CD4-positive, alpha-beta memory T cell (primary cell): ENCODE results near the gene ARFGAP1. TPM values are rescaled to one million over a fixed set of nuclear protein-coding genes. Genes with fewer than 3 reads are reported as not detected.

Source experiments
- CTCF ChIA-PET: fragments of 350-600 bp; sonication (Branson Sonifier 250); formaldehyde crosslinking; loops from one replicate; lab custom pipeline; 2021; ENCODE audit warnings: inconsistent platforms; ENCODE audit not compliant: partially characterized antibody; lab: Charles Lee
- POLR2A ChIA-PET: fragments of 350-600 bp; sonication (Branson Sonifier 250); formaldehyde crosslinking; loops from one replicate; lab custom pipeline; 2021; ENCODE audit not compliant: partially characterized antibody; lab: Charles Lee
- DNase-seq, 5 donors: peaks; one replicate each; pipeline versions ENCODE4 v3.0.0 to v3.0.0-alpha.2; 2020 to 2022; ENCODE audit warnings: mixed read lengths in 1 of 5
- H3K27ac ChIP-seq: one replicate; pipeline ENCODE4 v1.7.0; 2013; ENCODE audit warnings: low read depth, low read length
- H3K27me3 ChIP-seq: 2 replicates; pipeline ENCODE4 v1.7.0; 2013; ENCODE audit warnings: mild to moderate bottlenecking, low read length, moderate library complexity; ENCODE audit not compliant: insufficient read depth
- H3K36me3 ChIP-seq: 2 replicates; pipeline ENCODE4 v1.7.0; 2013; ENCODE audit warnings: mild to moderate bottlenecking, low read length, moderate library complexity; ENCODE audit not compliant: insufficient read depth
- H3K4me1 ChIP-seq: 2 replicates; pipeline ENCODE4 v1.7.0; 2013; ENCODE audit warnings: mild to moderate bottlenecking, low read length, moderate library complexity; ENCODE audit not compliant: insufficient read depth
- H3K4me3 ChIP-seq, 2 donors: one replicate each; pipeline ENCODE4 v1.7.0; 2013; ENCODE audit warnings: low read length in 2 of 2, mild to moderate bottlenecking in 1 of 2
- H3K9me3 ChIP-seq, 2 donors: one replicate each; pipeline ENCODE4 v1.7.0; 2013; ENCODE audit warnings: low read length in 2 of 2, control low read depth in 1 of 2; ENCODE audit not compliant: control insufficient read depth in 1 of 2
- H3K27ac Mint-ChIP-seq, 7 donors: one replicate each; pipeline ENCODE4 v1.8.0; 2020 to 2021; ENCODE audit warnings: mixed read lengths in 7 of 7, mild to moderate bottlenecking in 6 of 7, inconsistent platforms in 3 of 7, moderate library complexity in 3 of 7
- H3K27me3 Mint-ChIP-seq, 2 donors: one replicate each; pipeline ENCODE4 v1.8.0; 2020 to 2021; ENCODE audit warnings: mixed read lengths in 2 of 2
- H3K36me3 Mint-ChIP-seq, 2 donors: one replicate each; pipeline ENCODE4 v1.8.0; 2020 to 2021; ENCODE audit warnings: mixed read lengths in 2 of 2, inconsistent platforms in 1 of 2, mild to moderate bottlenecking in 1 of 2
- H3K4me1 Mint-ChIP-seq, 4 donors: one replicate each; pipeline ENCODE4 v1.8.0; 2020 to 2021; ENCODE audit warnings: mixed read lengths in 4 of 4, mild to moderate bottlenecking in 1 of 4
- H3K4me3 Mint-ChIP-seq, 8 donors: one replicate each; pipeline ENCODE4 v1.8.0; 2020 to 2021; ENCODE audit warnings: mixed read lengths in 8 of 8, mild to moderate bottlenecking in 7 of 8, moderate library complexity in 6 of 8, inconsistent platforms in 3 of 8
- H3K9me3 Mint-ChIP-seq, 8 donors: one replicate each; pipeline ENCODE4 v1.8.0; 2020 to 2021; ENCODE audit warnings: mixed read lengths in 8 of 8, mild to moderate bottlenecking in 5 of 8, inconsistent platforms in 3 of 8, moderate library complexity in 1 of 8
- intact Hi-C: fragments of 100-400 bp; cut with micrococcal nuclease; formaldehyde crosslinking; loops from one replicate; pipeline ENCODE4 v1.15.1; 2023
- polyA plus RNA-seq, 2 donors: library from polyadenylated mRNA; unstranded; fragments of 300-500 nt; fragmentation: Illumina TruSeq; gene quantifications; one replicate each; pipeline ENCODE4 v1.2.3, GENCODE V29; 2021
- total RNA-seq, 2 experiments: library from RNA; stranded (reverse); gene quantifications; one replicate each; pipeline ENCODE4 v1.2.3, GENCODE V29; 2021

ARFGAP1 gene
- total and polyA plus RNA-seq, 4 experiments from 2014 or later, result 11.5 to 120 (median 69.4) TPM

DNA sequence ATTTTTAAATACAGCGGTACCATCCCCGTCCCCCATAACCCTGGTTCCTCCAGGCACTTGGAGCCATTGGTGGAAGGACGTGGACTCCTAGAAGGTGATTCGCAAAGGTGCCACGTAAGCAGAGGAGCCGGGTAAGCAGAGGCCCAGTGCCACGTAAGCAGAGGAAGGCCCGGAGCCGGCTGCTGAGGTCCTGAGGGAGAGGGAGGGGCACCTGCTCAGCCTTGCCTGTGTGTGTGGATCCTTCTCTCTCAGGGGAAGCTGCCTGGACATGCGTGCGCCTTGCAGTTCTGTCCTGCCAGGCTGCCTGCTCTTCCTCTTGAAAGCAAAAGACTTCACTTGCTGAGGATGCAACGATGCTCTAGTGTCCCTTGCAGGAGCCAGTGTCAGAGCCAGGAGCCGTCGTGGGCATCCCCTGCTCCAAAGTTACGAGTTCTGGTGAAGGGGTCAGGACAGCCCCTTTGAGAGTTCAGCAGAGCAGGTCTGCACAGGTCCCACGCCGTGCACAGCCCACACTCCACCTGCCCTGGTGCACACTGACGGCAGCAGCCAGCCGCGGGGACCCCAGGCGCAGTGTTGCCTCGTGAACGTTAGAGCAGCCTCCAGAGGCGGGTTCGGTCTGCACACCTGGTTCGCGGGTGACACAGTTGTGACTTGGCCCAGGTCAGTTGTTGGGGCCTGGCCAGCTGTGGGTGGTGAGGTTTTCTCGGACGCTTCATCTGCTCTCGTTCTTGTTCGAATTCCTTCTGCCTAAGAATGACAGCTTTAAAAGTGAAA is 16.5 kb upstream of the ARFGAP1 start:
- intact Hi-C loops, result no loop called here
- Histone ChIP-seq H3K27ac (no peak overlapping the region), H3K36me3 (no peaks in the 10 kb centered on the region), H3K9me3 (no peaks in the 10 kb centered on the region), H3K4me1 (peaks cover 8% of the 10 kb centered on the region), H3K4me3 (no peak overlapping the region), H3K27me3 (peaks cover 19% of the 10 kb centered on the region)
- H3K36me3 Mint-ChIP-seq, result no peaks in the 10 kb centered on the region
- H3K9me3 Mint-ChIP-seq, result peaks cover 0 to 4% (median 0%) of the 10 kb centered on the region in 8 donors
- CTCF ChIA-PET, result interaction anchor here (0.8 kb wide), 1 partner anchor 467 kb away, joined by 3 read pairs; no protein-coding TSS in a partner anchor
- peaks cover 31 to 38% of the 10 kb centered on the region in 2 donors for H3K27me3 Mint-ChIP-seq
- no peak overlapping the region for H3K4me3 Mint-ChIP-seq
- POLR2A ChIA-PET, result no interaction called here
- H3K27ac Mint-ChIP-seq, result no peak overlapping the region
- H3K4me1 Mint-ChIP-seq, result peaks cover 7 to 13% (median 9%) of the 10 kb centered on the region in 4 donors
- DNase-seq, result no peak

DNA sequence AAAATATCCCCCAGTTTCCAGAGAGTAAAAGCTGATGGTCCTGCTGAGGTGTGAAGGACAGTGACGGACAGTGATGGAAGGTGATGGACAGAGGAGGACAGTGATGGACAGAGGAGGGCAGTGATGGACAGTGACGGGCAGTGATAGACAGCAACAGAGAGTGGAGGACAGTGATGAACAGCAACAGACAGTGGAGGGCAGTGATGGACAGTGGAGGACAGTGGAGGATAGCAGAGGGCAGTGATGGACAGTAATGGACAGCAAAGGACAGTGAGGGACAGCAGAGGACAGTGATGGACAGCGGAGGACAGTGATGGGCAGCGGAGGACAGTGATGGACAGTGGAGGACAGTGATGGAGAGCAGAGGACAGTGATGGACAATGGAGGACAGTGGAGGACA is 15.7 kb upstream of the ARFGAP1 start:
- H3K27me3 Mint-ChIP-seq, result peaks cover 33 to 34% of the 10 kb centered on the region in 2 donors
- Histone ChIP-seq H3K4me1 (peaks cover 8% of the 10 kb centered on the region), H3K27ac (no peak overlapping the region), H3K36me3 (no peaks in the 10 kb centered on the region), H3K27me3 (peaks cover 19% of the 10 kb centered on the region), H3K4me3 (no peak overlapping the region), H3K9me3 (no peaks in the 10 kb centered on the region)
- H3K4me3 Mint-ChIP-seq, result peak overlapping the region in 1 of 8 donors; percentile 50
- DNase-seq, result no peak
- H3K27ac Mint-ChIP-seq, result no peak overlapping the region
- ChIA-PET CTCF (no interaction called here), POLR2A (no interaction called here)
- intact Hi-C loops, result no loop called here
- H3K9me3 Mint-ChIP-seq, result peaks cover 0 to 4% (median 0%) of the 10 kb centered on the region in 8 donors
- H3K36me3 Mint-ChIP-seq, result no peaks in the 10 kb centered on the region
- H3K4me1 Mint-ChIP-seq, result peaks cover 7 to 13% (median 9%) of the 10 kb centered on the region in 4 donors

DNA sequence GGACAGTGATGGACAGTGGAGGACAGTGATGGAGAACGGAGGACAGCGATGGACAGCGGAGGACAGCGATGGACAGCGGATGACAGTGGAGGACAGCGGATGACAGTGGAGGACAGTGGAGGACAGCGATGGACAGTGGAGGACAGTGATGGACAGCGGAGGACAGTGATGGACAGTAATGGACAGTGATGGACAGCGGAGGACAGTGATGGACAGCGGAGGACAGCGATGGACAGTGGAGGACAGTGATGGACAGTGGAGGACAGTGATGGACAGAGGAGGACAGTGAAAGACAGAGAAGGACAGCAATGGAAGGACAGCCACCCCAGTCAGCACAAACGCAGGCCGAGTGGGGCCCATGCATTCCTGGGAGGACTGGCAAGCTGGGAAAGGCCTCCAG is 15.0 kb upstream of the ARFGAP1 start:
- H3K4me3 Mint-ChIP-seq, result no peak overlapping the region
- H3K27ac Mint-ChIP-seq, result no peak overlapping the region
- H3K4me1 Mint-ChIP-seq, result peaks cover 6 to 12% (median 12%) of the 10 kb centered on the region in 4 donors
- peaks cover 28 to 30% of the 10 kb centered on the region in 2 donors for H3K27me3 Mint-ChIP-seq
- H3K36me3 Mint-ChIP-seq, result no peaks in the 10 kb centered on the region
- Histone ChIP-seq H3K36me3 (no peaks in the 10 kb centered on the region), H3K9me3 (no peaks in the 10 kb centered on the region), H3K4me1 (peaks cover 8% of the 10 kb centered on the region), H3K4me3 (no peak overlapping the region), H3K27me3 (peaks cover 16% of the 10 kb centered on the region), H3K27ac (no peak overlapping the region)
- ChIA-PET POLR2A (no interaction called here), CTCF (interaction anchor here (2.1 kb wide), 1 partner anchor 34 kb away, joined by 6 read pairs; no protein-coding TSS in a partner anchor)
- DNase-seq, result no peak
- H3K9me3 Mint-ChIP-seq, result peaks cover 0 to 3% (median 0%) of the 10 kb centered on the region in 8 donors
- intact Hi-C loops, result no loop called here

DNA sequence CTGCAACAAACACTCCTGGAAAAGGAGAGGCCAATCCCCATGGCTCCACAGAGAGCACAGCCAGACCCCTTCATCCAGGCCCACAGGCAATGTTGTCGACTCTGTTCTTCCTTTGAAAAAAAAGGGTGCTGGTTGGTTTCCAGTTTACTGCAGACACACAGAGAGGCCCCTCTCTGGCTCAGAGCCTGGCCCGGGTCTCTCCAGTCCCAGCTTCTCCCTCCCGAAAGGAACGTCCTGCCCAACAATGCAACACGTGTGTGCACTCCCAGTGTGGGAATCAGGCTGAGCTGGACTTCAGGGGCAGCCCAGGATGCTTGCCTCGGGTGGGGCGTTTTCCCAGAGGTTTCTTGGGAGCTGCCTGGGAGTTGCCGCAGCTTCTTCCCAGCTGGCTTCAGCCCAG is 13.8 kb upstream of the ARFGAP1 start:
- H3K36me3 ChIP-seq, result no peaks in the 10 kb centered on the region
- Mint-ChIP-seq H3K4me3 (no peak overlapping the region), H3K27me3 (peaks cover 23 to 28% of the 10 kb centered on the region in 2 donors), H3K27ac (no peak overlapping the region), H3K4me1 (peaks cover 3 to 7% (median 6%) of the 10 kb centered on the region in 4 donors), H3K36me3 (no peaks in the 10 kb centered on the region), H3K9me3 (no peaks in the 10 kb centered on the region)
- CTCF ChIA-PET, result interaction anchor here (2.1 kb wide), 1 partner anchor 35 kb away, joined by 6 read pairs; no protein-coding TSS in a partner anchor
- intact Hi-C loops, result no loop called here
- POLR2A ChIA-PET, result no interaction called here
- no peak overlapping the region for H3K27ac ChIP-seq
- H3K27me3 ChIP-seq, result peaks cover 8% of the 10 kb centered on the region
- no peaks in the 10 kb centered on the region for H3K4me1 ChIP-seq
- no peak for DNase-seq
- no peak overlapping the region for H3K4me3 ChIP-seq
- H3K9me3 ChIP-seq, result no peaks in the 10 kb centered on the region

DNA sequence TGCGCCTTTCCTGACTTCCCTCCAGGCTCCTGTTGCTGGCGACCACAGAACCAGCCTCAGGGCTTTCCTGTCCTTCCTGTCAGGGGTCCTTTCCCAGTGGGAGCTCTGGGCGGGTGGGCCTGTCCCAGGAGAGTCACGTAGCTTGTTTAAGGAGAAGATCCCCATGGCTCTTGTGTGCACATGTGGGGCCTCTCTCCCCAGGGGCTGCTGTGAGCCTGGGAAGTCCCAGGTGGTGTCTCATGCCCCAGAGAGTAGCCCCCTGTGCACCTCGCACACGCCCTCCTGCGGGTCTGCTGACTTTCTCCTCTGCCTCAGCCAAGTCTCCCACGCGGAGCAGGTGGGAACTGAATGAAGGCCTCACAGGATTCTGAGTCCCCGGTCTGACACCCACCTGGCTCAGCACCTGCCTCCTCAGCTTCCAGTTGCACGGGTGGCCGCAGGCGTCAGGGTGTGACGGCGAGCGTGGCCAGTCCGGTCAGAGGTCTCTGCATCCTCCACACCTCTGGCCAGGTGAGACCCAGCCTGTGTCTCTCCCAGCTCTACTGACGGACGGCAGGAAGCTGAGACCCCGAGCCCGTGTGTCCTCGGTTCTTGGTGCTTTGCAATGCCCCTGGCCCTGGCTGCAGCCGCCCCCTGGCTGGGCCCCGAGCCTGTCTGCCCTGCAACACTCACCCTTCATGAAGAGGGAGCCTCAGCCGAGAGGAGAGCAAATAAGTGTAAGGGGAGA is 12.7 kb upstream of the ARFGAP1 start:
- peak overlapping the region in 1 of 7 donors; percentile 50 for H3K27ac Mint-ChIP-seq
- POLR2A ChIA-PET, result no interaction called here
- H3K4me1 ChIP-seq, result no peaks in the 10 kb centered on the region
- CTCF ChIA-PET, result interaction anchor here (1.1 to 2.1 kb wide), 2 partner anchors 36 kb away, joined by 3 to 6 read pairs; no protein-coding TSS in a partner anchor
- no peaks in the 10 kb centered on the region for H3K36me3 ChIP-seq
- peaks cover 8% of the 10 kb centered on the region for H3K27me3 ChIP-seq
- peaks cover 27 to 31% of the 10 kb centered on the region in 2 donors for H3K27me3 Mint-ChIP-seq
- intact Hi-C loops, result no loop called here
- H3K36me3 Mint-ChIP-seq, result no peaks in the 10 kb centered on the region
- peaks cover 0 to 2% (median 0%) of the 10 kb centered on the region in 8 donors for H3K9me3 Mint-ChIP-seq
- no peak overlapping the region for H3K4me3 Mint-ChIP-seq
- no peak overlapping the region for H3K27ac ChIP-seq
- peaks cover 3 to 7% (median 6%) of the 10 kb centered on the region in 4 donors for H3K4me1 Mint-ChIP-seq
- no peak for DNase-seq
- no peaks in the 10 kb centered on the region for H3K9me3 ChIP-seq
- H3K4me3 ChIP-seq, result no peak overlapping the region

DNA sequence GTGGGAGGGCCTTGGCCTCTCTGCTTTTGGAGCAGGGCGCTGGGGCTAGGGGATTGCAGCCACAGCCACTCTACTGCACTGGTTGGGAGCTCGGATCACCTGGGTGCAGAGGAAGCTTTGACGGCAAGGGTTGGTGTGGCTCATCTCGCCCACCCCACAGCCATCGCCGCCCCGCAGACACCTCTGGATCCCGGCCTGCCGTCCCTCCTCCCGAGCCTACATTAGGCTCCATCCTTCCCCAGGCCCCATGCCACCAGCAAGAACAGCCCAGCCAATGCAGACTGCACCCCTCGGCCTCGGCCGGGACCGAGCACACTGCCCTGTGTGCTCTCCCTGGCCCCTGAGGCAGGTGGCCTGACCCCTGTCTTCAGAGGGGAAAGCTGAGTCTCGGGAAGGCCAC is 12.1 kb upstream of the ARFGAP1 start:
- Mint-ChIP-seq H3K9me3 (peaks cover 0 to 2% (median 0%) of the 10 kb centered on the region in 8 donors), H3K36me3 (no peaks in the 10 kb centered on the region), H3K27ac (no peak overlapping the region), H3K4me3 (no peak overlapping the region), H3K27me3 (peaks cover 25 to 28% of the 10 kb centered on the region in 2 donors), H3K4me1 (peaks cover 2 to 6% (median 5%) of the 10 kb centered on the region in 4 donors)
- Histone ChIP-seq H3K36me3 (no peaks in the 10 kb centered on the region), H3K4me1 (no peaks in the 10 kb centered on the region), H3K4me3 (no peak overlapping the region), H3K27ac (no peak overlapping the region), H3K9me3 (no peaks in the 10 kb centered on the region), H3K27me3 (peaks cover 4% of the 10 kb centered on the region)
- no peak for DNase-seq
- ChIA-PET CTCF (interaction anchor here (1.1 kb wide), 1 partner anchor 37 kb away, joined by 3 read pairs; no protein-coding TSS in a partner anchor), POLR2A (no interaction called here)
- intact Hi-C loops, result no loop called here
